GM10248 (cell line): Measurements from ENCODE around the gene PDAP1.

ENCODE experiments used
- CTCF ChIA-PET: fragments of 300-600 bp; sonication (Branson Sonifier 250); formaldehyde crosslinking; extraction: SDS; loops from one replicate; lab custom pipeline; 2021; ENCODE audit warnings: antibody characterized with exemption; lab: Yijun Ruan, JAX
- POLR2A ChIA-PET: fragments of 350-650 bp; sonication (Branson Sonifier 250); formaldehyde crosslinking; extraction: SDS; loops from one replicate; lab custom pipeline; 2020; ENCODE audit warnings: antibody characterized with exemption; lab: Yijun Ruan, JAX
- DNase-seq: peaks from one replicate; pipeline ENCODE4 v3.0.0; 2012; ENCODE audit errors: extremely low spot score
- TF ChIP-seq, protein P1 (sequence below): IDR thresholded peaks from 2 replicates; pipeline ENCODE4 v1.5.1; 2012; ENCODE audit warnings: mild to moderate bottlenecking, low read depth; ENCODE audit errors: extremely low read depth, missing control alignments, control extremely low read depth

Gene PDAP1

GRCh38 chr7:99371376-99371920 lies 36.9 kb downstream of the PDAP1 start:
- ChIA-PET CTCF (no interaction called here), POLR2A (no interaction called here)
- TF ChIP-seq, protein P1, sequence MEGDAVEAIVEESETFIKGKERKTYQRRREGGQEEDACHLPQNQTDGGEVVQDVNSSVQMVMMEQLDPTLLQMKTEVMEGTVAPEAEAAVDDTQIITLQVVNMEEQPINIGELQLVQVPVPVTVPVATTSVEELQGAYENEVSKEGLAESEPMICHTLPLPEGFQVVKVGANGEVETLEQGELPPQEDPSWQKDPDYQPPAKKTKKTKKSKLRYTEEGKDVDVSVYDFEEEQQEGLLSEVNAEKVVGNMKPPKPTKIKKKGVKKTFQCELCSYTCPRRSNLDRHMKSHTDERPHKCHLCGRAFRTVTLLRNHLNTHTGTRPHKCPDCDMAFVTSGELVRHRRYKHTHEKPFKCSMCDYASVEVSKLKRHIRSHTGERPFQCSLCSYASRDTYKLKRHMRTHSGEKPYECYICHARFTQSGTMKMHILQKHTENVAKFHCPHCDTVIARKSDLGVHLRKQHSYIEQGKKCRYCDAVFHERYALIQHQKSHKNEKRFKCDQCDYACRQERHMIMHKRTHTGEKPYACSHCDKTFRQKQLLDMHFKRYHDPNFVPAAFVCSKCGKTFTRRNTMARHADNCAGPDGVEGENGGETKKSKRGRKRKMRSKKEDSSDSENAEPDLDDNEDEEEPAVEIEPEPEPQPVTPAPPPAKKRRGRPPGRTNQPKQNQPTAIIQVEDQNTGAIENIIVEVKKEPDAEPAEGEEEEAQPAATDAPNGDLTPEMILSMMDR: no peak
- no peak for DNase-seq

GRCh38 chr7:99369767-99370391 lies 38.5 kb downstream of the PDAP1 start:
- no peak for DNase-seq
- TF ChIP-seq, protein P1: no peak
- CTCF ChIA-PET: interaction anchor here (1.4 kb wide), 1 partner anchor 9 kb away, joined by 6 read pairs; no protein-coding TSS in a partner anchor
- POLR2A ChIA-PET: no interaction called here

GRCh38 chr7:99368750-99369389 lies 39.5 kb downstream of the PDAP1 start:
- TF ChIP-seq, protein P1: no peak
- ChIA-PET CTCF (interaction anchor here (2.2 kb wide), 2 partner anchors 9 to 17 kb away, joined by 5 to 7 read pairs; no protein-coding TSS in a partner anchor), POLR2A (no interaction called here)
- no peak for DNase-seq

- ChIA-PET POLR2A (no interaction called here), CTCF (interaction anchor here (1.0 to 2.2 kb wide), 4 partner anchors 11 to 380 kb away, joined by 3 to 7 read pairs (median 4); no protein-coding TSS in a partner anchor)
- DNase-seq: no peak
- TF ChIP-seq, protein P1: no peak
These were observed 41.8 kb downstream of the PDAP1 start for GRCh38 chr7:99366646-99367045.

DNA sequence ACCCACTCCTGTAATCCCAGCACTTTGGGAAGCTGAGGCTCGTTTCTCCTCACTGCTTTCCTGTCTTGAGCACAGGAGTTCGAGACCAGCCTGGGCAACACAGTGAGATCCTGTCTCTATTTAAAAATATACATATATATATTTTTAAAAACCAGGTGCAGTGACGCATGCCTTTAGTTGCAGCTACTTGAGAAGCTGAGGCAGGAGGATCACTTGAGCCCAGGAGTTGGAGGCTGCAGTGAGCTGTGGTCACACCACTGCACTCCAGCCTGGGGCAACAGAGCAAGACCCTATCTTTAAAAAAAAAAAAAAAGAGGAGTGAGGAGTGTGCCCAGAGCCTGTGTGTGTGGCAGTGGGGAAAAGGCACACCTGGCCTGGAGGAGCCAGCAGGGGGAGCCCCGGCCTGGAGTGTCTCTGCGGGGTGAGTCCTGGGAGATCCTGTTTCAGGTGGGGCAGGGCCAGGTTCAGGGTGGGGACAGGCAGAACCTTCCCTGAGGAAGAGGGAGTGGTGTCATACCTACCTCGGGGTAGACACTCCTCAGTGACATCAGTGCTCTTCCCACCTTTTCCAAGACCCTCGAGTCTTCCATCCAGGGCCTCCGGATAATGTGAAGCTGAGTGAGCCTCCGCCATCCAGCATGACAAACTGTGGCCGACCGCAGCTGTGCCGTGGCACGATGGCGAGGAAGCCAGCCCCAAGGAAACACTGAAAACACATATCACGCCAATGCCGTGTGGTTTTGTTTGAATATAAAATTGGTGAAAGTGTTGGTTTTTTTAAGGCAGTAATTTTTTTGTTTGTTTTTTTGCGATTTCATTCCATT lies 42.9 kb downstream of the PDAP1 start:
- CTCF ChIA-PET: interaction anchor here (0.6 to 2.1 kb wide), 6 partner anchors 8 to 42 kb away, joined by 3 to 8 read pairs (median 6); partner anchors contain the start of genes ARPC1B, BUD31 and PDAP1
- DNase-seq: peak; percentile 73
- POLR2A ChIA-PET: no interaction called here
- TF ChIP-seq, protein P1: peak; percentile 59

DNA sequence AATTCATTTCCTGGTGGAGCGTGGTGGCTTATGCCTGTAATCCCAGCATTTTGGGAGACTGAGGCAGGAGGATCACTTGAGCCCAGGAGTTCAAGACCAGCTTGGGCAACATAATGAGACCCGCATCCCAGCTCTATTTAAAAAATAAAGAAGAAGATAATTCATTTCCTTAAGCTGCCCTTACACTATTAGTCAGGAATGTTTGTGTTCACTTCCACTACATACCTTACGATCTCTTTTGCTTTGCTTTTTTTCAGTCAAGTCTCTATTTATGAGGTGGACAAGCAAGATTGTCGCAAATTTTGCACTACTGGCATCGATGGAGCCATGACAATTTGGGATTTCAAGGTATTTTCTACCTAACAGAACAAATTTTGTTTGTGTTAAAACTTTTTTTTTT lies 45.1 kb downstream of the PDAP1 start:
- no peak for DNase-seq
- ChIA-PET POLR2A (no interaction called here), CTCF (interaction anchor here (1.4 kb wide), 1 partner anchor 13 kb away, joined by 5 read pairs; no protein-coding TSS in a partner anchor)
- TF ChIP-seq, protein P1: no peak
